ENCODE measurements around the gene ME3.

DNA sequence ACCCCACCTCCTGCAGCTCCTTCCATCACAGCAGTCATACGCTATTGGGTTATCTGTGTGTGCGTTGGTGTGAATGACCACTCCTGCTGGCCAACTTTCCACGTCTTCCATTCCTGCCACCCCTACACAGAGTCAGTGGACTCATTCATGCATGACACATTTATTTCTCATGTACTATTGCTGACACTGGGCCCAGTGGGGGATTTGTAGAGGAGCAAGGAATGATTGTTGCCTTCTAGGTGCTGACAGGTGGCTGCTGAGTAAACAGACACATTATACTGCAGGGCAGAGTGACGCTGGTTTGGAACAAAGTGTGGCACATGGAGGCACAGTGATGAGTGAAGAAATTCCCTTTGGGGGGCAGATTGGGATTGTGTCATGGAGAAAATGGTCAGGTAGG is 183.9 kb downstream of the ME3 start:
- TF ChIP-seq, protein P1, sequence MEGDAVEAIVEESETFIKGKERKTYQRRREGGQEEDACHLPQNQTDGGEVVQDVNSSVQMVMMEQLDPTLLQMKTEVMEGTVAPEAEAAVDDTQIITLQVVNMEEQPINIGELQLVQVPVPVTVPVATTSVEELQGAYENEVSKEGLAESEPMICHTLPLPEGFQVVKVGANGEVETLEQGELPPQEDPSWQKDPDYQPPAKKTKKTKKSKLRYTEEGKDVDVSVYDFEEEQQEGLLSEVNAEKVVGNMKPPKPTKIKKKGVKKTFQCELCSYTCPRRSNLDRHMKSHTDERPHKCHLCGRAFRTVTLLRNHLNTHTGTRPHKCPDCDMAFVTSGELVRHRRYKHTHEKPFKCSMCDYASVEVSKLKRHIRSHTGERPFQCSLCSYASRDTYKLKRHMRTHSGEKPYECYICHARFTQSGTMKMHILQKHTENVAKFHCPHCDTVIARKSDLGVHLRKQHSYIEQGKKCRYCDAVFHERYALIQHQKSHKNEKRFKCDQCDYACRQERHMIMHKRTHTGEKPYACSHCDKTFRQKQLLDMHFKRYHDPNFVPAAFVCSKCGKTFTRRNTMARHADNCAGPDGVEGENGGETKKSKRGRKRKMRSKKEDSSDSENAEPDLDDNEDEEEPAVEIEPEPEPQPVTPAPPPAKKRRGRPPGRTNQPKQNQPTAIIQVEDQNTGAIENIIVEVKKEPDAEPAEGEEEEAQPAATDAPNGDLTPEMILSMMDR (conservative IDR thresholded peaks at IDR 0.05 in 1 of 2, IDR thresholded peaks at IDR 0.05 in 1 of 2; ENCODE audit: low read depth in 1 of 2, low read length in 2 of 2), result no peak
- no peak for TF ChIP-seq EZH2 (IDR thresholded peaks at IDR 0.05; ENCODE audit: low read length, missing control alignments)

Data from fibroblast of lung (primary cell).